GM19240 (cell line): Measurements from ENCODE around the gene SLC8A1.

Experiments
- DNase-seq: peaks from one replicate; pipeline ENCODE4 v3.0.0; 2011; ENCODE audit warnings: low spot score; ENCODE audit not compliant: insufficient read length

The SLC8A1 gene

DNA sequence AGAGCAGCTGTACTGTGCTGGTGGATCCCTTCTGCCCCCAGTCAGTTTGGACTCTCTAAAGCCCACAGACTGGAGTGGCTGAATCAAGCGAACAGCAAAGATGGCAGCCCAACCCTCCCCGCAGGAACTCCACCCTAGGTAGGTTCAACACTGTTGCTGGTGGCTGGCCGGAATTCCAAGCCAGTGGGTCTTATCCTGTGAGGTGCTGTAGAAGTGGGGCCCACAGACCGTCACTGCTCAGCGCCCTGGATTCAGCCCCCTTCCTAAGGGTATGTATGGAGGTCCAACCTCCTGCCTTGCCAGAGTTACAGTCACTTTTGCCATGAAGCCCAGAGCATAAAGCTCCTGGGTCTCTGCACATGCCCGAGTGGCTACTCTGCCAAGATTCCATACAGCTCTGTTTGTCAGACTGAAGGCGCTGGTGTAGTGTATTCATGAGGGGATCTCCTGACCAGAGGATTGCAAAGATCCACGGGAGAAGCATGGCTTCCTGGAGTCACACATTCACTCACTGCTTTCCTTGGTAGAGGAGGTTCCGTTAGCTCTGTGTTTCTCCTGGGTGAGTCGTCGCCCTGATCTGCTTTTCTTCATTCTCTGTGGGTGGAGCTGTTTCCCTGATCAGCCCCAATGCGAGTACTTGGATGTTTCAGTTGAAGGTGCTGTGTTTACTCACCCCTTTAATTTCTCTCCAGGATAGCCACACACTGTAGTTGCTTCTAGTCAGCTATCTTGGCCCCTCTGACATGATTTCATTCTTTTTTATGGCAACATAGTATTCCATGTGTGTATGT, 379.3 kb downstream of the SLC8A1 start:
- no peak for DNase-seq

DNA sequence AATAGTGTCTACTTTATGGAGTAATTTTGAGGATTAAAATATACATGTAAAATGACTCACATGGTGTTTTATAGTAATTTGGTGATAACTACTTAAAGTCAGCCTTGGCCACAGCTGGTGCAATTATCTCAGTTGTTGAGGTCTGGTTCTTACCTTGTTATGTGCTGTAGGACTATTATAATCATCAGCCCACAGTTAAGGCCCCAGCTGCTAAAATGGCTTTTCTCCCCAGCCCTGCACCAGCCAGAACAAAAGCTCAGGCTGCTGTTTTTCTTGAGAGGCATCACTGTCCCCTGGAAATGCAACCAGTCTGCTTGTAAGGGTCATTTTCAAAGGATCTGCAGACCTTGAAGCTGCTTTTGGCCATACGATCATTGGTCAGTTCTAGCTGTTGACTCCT, 389.5 kb downstream of the SLC8A1 start:
- DNase-seq: no peak

DNA sequence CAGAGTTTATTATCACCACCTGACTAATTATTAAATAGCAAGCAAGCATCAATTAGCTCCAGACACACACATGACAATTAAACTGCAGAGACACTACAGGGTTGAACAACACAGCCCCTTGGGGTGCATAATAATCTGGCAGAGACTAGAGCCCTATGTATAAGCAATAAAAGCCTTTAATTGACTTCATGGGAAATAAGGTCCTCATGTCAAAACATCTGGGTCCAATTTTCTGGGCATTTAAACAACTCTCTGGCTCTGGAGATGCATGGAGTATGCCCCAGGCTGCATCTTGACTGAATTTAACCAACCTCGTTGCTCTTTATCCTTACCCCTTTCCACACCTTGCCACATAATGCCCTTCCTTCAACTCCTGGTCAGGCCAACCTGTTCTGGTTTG, 402.1 kb downstream of the SLC8A1 start:
- DNase-seq: no peak

DNA sequence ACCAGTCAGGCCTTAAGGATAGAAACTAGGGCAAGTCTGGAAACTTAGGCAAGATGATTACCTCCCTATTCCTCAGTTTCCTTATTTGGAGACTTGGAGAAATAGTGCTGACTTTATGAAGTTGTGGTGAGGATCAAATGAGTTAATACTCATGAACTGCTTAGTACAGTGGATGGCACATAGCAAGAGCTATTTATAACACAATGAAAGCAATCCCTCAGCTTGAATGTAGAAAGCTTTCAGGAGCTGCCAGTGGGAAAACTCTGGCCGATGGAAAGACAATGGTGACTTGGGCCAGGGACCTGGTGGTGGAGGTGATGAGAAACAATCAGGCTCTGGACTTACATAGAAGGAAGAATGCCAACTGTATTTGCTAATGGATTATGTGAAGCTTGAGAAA, 403.4 kb downstream of the SLC8A1 start:
- no peak for DNase-seq

DNA sequence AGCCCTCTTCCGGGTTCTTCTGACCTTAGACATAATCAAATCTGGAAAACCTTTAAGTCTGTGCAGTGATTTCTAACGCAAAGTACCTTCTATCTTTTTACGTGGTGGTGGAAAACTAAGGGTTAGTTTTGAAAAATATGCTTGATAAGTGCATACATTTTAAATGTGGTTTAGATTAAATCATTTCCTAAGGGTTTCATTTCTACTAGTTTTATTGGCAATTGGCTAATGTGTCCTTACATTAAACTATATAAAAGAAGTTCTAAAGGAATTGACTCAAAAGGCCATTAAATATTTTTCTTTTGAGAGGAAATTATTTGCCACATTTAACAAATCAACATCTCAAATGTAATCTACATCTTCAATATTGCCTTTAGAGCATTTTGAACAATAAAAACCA, 404.5 kb downstream of the SLC8A1 start:
- DNase-seq: no peak
